Suprapubic skin (tissue), 3 donors: ENCODE measurements around the gene JAKMIP3.

Experiments used
- CTCF ChIP-seq, 2 donors: fragments of 200-600 bp in 1 of 2; fragments of 450-650 bp in 1 of 2; sonication (generic) in 1 of 2; IDR thresholded peaks; one replicate each; pipeline ENCODE4 v1.5.1; 2016 to 2019; ENCODE audit warnings: antibody characterized with exemption in 2 of 2, mild to moderate bottlenecking in 1 of 2, moderate library complexity in 1 of 2
- POLR2AphosphoS5 ChIP-seq, 3 donors: sonication (generic); formaldehyde crosslinking; IDR thresholded peaks; one replicate each; pipeline ENCODE4 v1.6.1; 2017; ENCODE audit warnings: antibody characterized with exemption in 3 of 3

GRCh38 chr10:132023092-132023811 is 42.5 kb upstream of the JAKMIP3 start:
- TF ChIP-seq CTCF (IDR thresholded peaks at IDR 0.05) = peak; percentile 60 to 81
- TF ChIP-seq POLR2AphosphoS5 (IDR thresholded peaks at IDR 0.05) = peak in 1 of 3 donors; percentile 46
